Measurements from ENCODE around the gene PPARD.

The PPARD gene

GRCh38 chr6:35469751-35470662 lies 127.6 kb downstream of the PPARD start:
- no peak for DNase-seq (ENCODE audit: low spot score)

GRCh38 chr6:35470663-35471120 lies 128.3 kb downstream of the PPARD start:
- DNase-seq (ENCODE audit: low spot score): no peak

GRCh38 chr6:35471836-35472345 lies 129.5 kb downstream of the PPARD start:
- DNase-seq (ENCODE audit: low spot score): no peak

- DNase-seq (ENCODE audit: low spot score): no peak
These were observed 130.9 kb downstream of the PPARD start for GRCh38 chr6:35473075-35473849.

GRCh38 chr6:35473850-35474130 lies 131.4 kb downstream of the PPARD start:
- no peak for DNase-seq (ENCODE audit: low spot score)

- DNase-seq (ENCODE audit: low spot score): no peak
These were observed 132.0 kb downstream of the PPARD start for GRCh38 chr6:35474131-35474941.

- DNase-seq (ENCODE audit: low spot score): no peak
These were observed 132.7 kb downstream of the PPARD start for GRCh38 chr6:35474942-35475570.

- DNase-seq (ENCODE audit: low spot score): no peak
These were observed 133.2 kb downstream of the PPARD start for GRCh38 chr6:35475573-35475972.

GRCh38 chr6:35476004-35476403 lies 133.6 kb downstream of the PPARD start:
- no peak for DNase-seq (ENCODE audit: low spot score)

- DNase-seq (ENCODE audit: low spot score): no peak
These were observed 134.7 kb downstream of the PPARD start for GRCh38 chr6:35477028-35477427.
